ENCODE data around the gene ENO3. TPM values are rescaled to one million over a fixed set of nuclear protein-coding genes. Genes with fewer than 3 reads are reported as not detected.

Gene ENO3
- polyA plus RNA-seq, 1 of the 3 experiments (the other 2 are of a cell fraction): 29.2 TPM

DNA sequence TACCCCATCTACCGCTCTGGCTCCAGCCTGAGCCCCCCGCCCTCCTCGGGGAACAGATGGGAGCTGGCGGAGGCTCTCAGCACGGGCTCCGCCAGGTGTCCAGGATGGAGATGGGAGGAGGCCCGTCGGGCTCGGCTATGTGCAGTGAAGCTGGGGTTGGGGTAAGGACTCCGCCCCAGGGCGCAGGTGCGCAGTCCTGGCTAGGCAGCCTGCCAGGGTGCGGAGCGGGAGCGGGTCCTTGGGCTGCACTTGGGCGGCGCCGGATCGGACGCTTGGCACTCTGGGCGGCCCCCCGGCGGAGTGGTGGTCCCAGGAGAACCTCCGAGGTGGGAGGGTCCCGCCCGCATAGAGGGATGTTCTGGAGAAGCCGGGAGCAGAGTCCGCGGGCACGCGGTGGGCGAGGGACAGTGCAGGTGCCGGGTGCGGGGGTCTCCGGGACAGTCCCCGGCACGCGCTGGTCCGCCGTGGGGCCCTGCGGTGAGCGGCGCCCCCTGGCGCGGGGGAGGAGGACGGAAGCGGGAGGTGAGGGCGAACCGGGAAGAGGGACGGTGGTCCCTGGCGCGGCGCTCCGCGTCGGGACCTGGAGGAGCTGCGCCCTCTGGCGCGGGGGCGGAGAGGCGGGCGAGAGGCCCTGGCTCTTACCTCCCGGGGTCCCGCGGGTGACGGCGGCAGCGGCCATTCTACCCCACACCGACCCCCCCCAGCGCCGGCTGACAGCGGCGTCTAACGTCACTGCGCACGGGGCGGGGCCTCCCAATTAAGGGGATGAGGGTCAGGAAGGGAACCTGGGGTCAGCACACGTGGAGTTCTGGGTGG is 36.2 kb downstream of the ENO3 start, which contains the start of gene CAMTA2:
Gene CAMTA2, minus strand, starts transcription at position 725 of the 816 bp plus-strand sequence. CDS start 1,453 bp downstream, outside the sequence.
- Histone ChIP-seq H3K27ac (ENCODE audit: low read depth in 2 of 2, low read length in 1 of 2) (peak within 1 kb of the TSS; percentile 41 to 74; a peak in 2 of 4 replicates), H3F3A (replicated peaks; ENCODE audit: insufficient read depth) (peaks cover 9% of the 10 kb centered on the region), H3K9me2 (no peaks in the 10 kb centered on the region), H2AFZ (ENCODE audit: low read depth) (peak within 1 kb of the TSS; percentile 90), H3K4me3 (ENCODE audit: low read depth in 2 of 2, low read length in 1 of 2) (peak within 1 kb of the TSS; percentile 83 to 96), H3K9ac (peak within 1 kb of the TSS; percentile 75), H3K4me1 (ENCODE audit: control insufficient read depth in 1 of 2, insufficient read depth in 2 of 2, low read depth in 1 of 2, low read length in 1 of 2) (peaks cover 7 to 18% of the 10 kb centered on the region in 2 experiments; a peak in 2 of 4 replicates), H3K36me3 (replicated peaks in 1 of 2; ENCODE audit: control insufficient read depth in 1 of 2, insufficient read depth in 2 of 2, low read length in 1 of 2) (peaks cover 0 to 8% of the 10 kb centered on the region in 2 experiments), H3K79me2 (ENCODE audit: insufficient read depth) (peaks cover 3% of the 10 kb centered on the region; the same call in 1 of the 2 replicates), H3K4me2 (peak within 1 kb of the TSS; percentile 92), H4K20me1 (ENCODE audit: insufficient read depth) (no peaks in the 10 kb centered on the region), H3K9me3 (no peaks in the 10 kb centered on the region), H3K27me3 (ENCODE audit: insufficient read depth) (no peaks in the 10 kb centered on the region)
- POLR2A ChIA-PET: interaction anchor here (0.9 to 1.4 kb wide), 3 partner anchors 9 to 39 kb away, joined by 3 to 5 read pairs (median 4); partner anchors contain the start of gene SPAG7
- TF ChIP-seq SMC3 (IDR thresholded peaks at IDR 0.05; ENCODE audit: low read depth, low read length): peak; percentile 29; the same call in 1 of the 2 replicates
- TF ChIP-seq SIN3A (IDR thresholded peaks at IDR 0.05; ENCODE audit: borderline replicate concordance, low read depth, low read length): 0 out of 2 replicates have a peak, but pooled peaks have one; percentile 79
- peak; percentile 31; the same call in 1 of the 2 replicates for TF ChIP-seq FOXM1 (IDR thresholded peaks at IDR 0.05; ENCODE audit: low read depth)
- TF ChIP-seq GABPA (IDR thresholded peaks at IDR 0.05; ENCODE audit: low read depth): no peak
- TF ChIP-seq FOXJ3 (CRISPR knock-in tag; IDR thresholded peaks at IDR 0.05): no peak
- peak; percentile 71; the same call in 1 of the 2 replicates for TF ChIP-seq POLR2AphosphoS5 (IDR thresholded peaks at IDR 0.05; ENCODE audit: low read depth, low read length)
- TF ChIP-seq YY1 (IDR thresholded peaks at IDR 0.05; ENCODE audit: low read depth): peak; percentile 82
- peak; percentile 93; the same call in 1 of the 2 replicates for TF ChIP-seq MAX (IDR thresholded peaks at IDR 0.05; ENCODE audit: low read depth)
- TF ChIP-seq, protein P1, sequence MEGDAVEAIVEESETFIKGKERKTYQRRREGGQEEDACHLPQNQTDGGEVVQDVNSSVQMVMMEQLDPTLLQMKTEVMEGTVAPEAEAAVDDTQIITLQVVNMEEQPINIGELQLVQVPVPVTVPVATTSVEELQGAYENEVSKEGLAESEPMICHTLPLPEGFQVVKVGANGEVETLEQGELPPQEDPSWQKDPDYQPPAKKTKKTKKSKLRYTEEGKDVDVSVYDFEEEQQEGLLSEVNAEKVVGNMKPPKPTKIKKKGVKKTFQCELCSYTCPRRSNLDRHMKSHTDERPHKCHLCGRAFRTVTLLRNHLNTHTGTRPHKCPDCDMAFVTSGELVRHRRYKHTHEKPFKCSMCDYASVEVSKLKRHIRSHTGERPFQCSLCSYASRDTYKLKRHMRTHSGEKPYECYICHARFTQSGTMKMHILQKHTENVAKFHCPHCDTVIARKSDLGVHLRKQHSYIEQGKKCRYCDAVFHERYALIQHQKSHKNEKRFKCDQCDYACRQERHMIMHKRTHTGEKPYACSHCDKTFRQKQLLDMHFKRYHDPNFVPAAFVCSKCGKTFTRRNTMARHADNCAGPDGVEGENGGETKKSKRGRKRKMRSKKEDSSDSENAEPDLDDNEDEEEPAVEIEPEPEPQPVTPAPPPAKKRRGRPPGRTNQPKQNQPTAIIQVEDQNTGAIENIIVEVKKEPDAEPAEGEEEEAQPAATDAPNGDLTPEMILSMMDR (IDR thresholded peaks at IDR 0.05): peak; percentile 80
- peak; percentile 43; the same call in 1 of the 2 replicates for TF ChIP-seq NRF1 (IDR thresholded peaks at IDR 0.05; ENCODE audit: low read depth, low read length)
- no peak; the same call in 1 of the 2 replicates for TF ChIP-seq RXRA (IDR thresholded peaks at IDR 0.05; ENCODE audit: borderline replicate concordance, low read depth)
- TF ChIP-seq USF1 (IDR thresholded peaks at IDR 0.05; ENCODE audit: borderline replicate concordance, low read depth): 0 out of 2 replicates have a peak, but pooled peaks have one; percentile 21
- TF ChIP-seq MXI1 (IDR thresholded peaks at IDR 0.05; ENCODE audit: low read depth, low read length): peak; percentile 95
- peak; percentile 30 for TF ChIP-seq RAD21 (IDR thresholded peaks at IDR 0.05; ENCODE audit: low read length)
- TF ChIP-seq ZBTB33 (IDR thresholded peaks at IDR 0.05; ENCODE audit: borderline replicate concordance, low read depth): no peak
- DNase-seq: peak; percentile 94
- CTCF ChIA-PET: interaction anchor here (0.7 to 5.7 kb wide), 29 partner anchors 8 to 197 kb away, joined by 3 to 54 read pairs (median 5); partner anchors contain the start of genes CHRNE, ENO3, GP1BA and INCA1
- WGBS (ENCODE audit: low lambda C conversion rate): 16% methylated on average over 15 of the region's 78 CpGs
